Activated CD4-positive, alpha-beta T cell treated with anti-CD3 and anti-CD28 coated beads, Interleukin-2, amount 50 U/mL, for 1 hour (primary cell): ENCODE results near the gene MGAT1.
"Not testable (repeated sequence)": the region's sequence is repeated elsewhere in the genome, so short reads cannot be mapped to it uniquely, and the experiment has no call there.

Experiments
- DNase-seq: peaks from one replicate; pipeline ENCODE4 v3.0.0-alpha.2; 2020

The MGAT1 gene

GRCh38 chr5:180803181-180804128 is 849 bp upstream of the MGAT1 start:
- DNase-seq, result peak; percentile 74

DNA sequence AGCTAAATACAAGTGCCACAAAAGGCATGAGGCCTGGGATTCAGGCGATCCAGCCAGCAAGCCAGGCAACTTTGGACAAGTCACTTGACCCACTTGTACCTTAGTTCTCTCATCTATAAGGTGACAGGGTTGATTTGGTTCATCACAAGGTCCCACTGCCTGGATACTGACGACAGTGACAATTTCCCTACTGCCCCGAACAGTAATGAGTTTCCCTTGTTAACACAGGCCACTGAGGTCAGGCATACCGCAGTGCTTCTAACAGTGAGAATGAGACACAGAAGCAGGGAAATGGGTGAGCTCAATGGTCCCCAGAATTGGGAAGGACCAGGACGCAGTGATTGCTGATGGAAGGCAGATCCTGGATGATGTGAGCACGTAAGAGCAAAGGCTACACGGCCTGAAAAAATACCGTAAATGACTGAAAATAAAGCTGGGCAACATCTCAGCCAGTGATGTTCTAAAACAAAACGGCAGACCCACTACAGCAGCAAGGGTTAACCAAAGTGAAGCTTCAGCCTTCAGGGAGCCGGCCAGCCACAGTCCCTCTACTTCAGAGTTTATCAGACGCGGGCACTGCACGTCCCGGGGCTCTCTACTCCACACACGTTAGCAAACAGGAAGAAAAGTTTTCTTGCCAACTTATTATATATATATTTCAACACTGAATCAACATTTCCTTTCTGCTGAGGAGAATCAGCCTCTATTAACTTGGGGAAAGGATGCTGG is 846 bp downstream of the MGAT1 start:
- DNase-seq, result no peak

DNA sequence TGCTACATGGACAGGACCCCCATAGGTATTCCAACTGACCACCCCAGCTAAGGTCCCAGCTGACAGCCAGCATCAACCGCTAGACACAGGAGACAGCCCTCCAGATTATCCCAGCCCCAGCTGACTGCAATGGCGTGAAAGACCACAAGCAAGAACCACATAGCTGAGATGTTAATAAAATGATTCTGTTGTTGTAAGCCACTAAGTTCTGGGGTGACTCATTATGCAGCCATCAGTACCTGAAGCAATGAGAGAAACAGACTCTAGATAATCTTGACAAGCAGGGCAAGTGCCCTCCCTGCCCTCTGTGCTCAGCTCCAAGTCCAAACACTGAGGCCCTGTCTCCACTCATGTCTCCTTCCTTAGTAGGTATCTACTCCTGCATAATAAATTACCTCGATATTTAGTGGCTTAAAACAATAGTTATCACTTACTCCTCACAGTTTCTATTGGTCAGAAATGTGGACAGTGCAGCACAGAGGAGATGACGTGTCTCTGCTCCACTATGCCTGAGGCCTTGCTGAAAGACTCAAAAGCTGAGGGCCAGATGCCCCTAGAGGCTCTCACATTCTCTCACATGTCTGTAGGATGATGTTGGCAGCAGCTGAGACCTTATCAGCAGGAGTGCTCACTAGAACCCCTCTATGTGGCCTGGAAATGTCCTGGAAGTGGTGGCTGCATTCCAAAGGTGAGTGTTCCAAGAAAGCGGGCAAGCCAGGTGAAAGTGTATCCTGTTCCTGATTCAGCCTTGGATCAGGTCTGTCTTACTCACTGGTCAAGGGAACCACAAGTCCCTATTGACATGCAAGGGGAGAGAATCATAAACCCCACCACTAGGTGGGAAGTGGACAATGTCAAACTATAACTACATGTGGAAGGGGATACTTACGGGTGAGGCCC is 2.5 kb downstream of the MGAT1 start:
- no peak for DNase-seq

GRCh38 chr5:180799194-180799593 is 3.4 kb downstream of the MGAT1 start:
- no peak for DNase-seq

DNA sequence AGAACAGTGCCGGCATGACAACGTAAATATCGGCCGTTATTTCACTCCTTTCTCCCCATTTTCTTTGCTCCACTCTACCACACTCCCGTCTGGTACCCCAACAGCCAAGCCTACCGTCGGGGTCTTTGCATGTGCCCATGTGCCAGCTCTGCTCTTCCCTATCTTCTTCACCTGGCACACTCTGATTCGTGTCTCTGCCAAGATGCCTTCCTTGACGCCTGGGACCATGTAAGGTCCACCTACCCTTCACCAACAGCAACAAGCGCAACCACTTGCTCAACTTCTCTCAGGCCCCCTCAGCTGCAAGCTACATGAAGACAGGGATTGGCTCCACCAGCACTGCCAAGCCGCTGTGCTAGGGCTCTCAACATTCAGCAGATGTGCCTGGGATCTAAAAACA is 4.4 kb downstream of the MGAT1 start:
- no peak for DNase-seq

DNA sequence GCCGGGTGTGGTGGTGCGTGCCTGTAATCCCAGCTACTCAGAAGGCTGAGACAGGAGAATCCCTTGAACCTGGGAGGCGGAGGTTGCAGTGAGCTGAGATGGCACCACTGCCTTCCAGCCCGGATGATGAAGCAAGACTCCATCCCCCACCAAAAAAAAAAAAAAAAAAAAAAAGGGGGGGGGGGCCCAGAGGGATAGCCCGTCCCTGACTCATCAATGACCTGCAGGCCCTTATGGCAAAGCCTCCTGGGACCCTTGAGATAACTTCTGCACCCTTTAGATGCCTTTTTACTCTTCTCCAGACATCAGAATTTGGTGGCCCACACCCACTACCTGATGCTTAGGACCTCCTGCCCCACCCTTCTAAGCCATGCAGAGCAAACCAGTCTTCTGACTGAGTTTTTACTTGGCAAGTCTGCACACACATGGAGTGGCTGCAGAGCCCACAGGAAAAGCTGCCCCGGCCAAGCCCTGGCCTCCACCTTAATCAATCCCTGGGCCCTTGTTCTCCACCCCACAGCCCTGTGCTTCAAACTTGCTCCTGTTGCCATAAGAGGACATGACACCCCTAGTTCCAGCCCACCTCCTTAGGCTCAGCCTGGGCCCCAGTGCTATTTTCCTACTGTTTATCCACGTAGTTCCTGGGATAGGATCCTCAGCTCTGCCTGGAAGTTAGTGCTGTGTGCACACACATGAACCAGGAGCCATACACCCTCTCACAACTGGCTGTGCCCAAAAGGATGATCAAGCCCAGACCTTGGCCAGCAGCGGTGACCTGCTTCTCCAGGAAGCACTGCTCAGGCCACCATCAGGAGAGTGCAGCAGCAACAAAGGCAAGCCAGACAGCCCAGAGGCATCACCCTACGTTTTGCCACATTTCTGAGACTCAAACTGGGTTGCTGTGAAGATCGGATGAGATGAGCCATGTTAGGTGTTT is 5.1 kb downstream of the MGAT1 start:
- no peak for DNase-seq

DNA sequence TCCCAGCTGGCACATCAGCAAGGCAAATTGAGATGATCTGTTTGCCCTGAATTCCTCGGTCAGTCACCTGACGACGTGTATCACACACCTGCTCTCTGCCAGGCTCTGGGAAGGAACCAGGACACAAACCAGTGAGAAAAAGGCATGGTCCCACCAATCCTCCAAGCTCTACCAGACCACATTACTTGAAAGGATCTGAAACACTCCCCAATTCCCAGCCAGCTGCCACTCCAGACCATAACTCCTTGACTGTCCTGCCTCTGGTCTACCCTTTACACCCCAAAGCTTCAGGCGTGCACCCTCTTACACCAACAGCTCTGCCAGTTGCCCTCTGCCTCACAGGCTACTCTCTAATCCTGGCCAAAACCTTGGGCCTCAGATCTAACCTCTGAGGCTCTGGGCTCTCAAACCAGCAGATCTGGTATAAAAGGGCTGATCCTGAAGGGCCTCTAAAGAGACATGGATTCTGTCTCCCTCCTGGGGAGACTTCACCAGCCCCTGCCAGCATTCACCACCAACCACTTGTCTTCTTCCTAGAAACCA is 6.8 kb downstream of the MGAT1 start:
- no peak for DNase-seq

DNA sequence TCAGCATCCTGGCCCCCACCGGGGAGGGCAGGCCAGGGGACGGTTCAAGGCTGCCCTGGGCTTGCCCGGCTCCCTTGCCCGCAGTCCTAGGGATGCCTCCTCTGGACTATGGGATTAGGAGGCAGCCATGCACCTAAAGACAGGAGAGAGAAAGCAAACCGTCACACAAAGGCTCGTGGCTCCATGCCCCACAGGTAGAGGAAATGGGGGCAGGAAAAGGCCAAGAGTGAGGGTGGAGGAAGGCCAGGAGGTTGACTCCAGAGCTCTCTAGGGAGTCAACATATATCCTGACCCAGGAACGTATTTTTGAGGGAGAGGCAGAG is 9.7 kb downstream of the MGAT1 start:
- DNase-seq, result no peak

DNA sequence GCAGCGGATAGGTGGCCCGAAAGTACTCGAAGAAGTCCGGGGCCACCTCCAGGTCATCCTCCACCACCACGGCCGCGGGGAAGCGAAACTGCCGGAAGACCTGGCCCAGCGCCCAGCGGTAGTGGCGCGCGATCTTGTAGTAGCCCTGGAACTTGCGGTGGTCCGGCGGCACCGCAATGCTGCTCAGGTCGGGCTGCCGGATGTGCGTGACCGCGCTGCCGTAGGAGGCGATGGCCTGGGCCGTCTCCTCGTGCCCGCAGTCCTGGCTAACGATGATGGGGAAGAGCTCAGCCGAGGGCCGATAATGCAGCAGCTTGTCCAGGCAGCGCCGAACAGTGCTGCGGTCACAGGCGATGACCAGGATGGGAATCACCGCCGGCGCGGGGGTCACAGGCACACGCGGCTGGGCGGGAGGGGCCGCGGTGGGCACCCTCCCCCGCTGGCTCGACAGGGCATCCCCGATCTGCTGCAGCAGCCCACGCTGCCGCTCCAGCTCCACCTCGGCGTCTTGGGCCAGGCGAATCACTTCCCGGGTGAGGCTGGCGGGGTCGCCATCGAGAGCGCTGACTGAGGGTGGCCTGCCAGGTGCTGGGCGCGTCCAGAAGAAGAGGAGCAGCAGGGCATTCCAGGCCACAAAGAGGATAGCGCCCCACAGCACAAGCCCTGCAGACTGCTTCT is 10.2 kb downstream of the MGAT1 start:
- DNase-seq, result no peak

GRCh38 chr5:180791611-180792213 is 10.9 kb downstream of the MGAT1 start:
- DNase-seq, result no peak

GRCh38 chr5:180790524-180790923 is 12.1 kb downstream of the MGAT1 start:
- no peak for DNase-seq

GRCh38 chr5:180790020-180790419 is 12.6 kb downstream of the MGAT1 start:
- DNase-seq, result no peak

DNA sequence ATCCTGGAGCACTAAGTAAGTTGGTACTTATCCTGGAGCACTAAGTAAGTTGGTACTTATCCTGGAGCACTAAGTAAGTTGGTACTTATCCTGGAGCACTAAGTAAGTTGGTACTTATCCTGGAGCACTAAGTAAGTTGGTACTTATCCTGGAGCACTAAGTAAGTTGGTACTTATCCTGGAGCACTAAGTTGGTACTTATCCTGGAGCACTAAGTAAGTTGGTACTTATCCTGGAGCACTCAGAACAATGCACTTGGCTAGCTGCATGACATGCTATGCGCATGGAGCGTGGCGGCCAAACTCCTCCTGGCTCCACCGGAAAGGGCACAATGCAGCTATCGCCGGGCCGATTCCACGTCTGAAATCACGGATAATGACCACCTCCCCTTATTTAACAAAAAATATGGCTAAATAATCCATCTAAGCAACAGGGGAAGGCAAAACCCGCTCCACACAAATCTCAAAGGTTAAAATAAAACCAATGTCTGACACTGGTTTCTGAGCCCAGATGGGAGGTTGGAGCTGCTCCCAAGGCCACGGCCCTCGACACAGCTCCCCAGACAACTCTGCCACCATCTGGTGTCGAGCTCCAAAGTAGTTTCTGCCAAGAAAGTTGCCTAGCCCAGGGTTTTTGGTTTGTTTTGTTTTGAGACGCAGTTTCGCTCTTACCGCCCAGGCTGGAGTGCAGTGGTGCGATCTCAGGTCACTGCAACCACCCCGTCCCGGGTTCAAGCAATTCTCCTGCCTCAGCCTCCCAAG is 13.8 kb downstream of the MGAT1 start:
- not testable (repeated sequence) for DNase-seq

DNA sequence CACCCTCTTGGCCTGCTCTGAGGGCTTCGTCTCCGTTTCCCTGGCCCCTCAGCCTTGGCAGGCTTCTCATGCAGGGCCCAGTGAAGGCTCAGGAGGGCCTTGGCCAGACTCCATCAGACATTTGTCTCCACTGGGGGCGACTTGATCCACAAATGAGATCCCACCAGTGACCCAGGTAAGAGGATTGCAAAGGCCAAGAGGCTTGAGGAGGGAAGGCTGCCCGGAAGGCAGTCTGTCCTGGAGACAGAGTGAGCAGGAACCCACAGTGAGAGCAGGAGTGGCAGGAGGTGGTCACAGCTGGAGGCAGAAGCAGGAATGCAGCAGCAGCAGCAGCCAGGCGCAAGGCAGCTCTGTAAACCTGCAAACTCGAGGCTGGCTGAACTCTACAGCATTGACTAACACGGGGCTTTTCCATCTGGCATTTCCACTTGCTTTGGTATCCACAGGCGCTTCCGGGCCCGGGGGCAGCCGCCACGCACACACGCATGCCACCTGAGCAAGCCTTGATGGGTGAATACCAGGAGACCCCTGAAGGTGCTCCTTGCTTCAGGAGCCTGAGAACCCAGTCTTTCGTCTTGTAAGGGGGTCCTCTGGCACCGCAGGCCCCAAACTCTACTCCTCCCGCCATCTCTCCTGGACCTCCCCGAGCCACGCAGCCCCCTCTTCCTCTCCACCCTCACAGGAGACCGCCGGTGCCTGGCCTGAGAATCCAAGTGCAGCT is 14.7 kb downstream of the MGAT1 start:
- no peak for DNase-seq

DNA sequence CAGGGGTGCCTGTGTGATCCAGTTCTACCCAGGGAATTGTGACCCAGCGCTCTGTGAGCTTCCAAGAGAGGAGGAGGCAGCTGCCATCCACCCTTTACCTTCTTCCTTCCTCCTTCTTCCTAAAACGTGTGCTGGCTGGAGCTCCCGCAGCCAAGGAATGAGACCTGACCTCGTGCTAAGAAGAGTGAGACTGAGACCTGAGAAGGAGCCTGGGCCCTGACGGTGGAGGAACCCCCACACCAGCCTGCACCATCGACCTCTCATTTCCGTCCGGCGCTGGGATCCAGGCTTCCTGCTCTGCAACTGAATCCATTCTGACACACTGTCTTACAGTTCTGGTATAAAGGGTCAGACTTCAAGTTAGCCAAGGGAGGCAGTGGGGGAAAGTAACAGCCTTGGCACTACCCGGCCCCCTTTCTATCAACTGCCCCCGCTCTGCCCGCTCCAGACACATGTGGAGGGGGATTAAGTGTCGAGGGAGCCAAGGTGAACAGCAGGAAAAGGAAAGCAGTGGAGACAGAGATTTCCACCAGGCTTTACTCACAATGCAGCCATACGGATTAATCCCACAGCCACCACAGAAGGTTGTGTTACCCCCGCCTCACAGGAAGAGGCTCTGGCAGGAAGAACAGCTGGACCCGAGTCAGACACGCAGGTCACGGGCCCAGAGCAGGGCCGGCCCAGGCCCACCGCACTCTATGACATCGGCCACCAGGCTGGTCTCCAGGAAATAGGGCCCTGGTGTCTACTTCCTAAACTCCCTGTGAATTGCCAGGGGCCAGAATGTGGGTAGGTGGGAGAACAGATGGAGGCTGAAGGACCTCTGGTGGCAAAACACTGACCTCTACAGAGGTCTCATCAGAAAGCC is 15.8 kb downstream of the MGAT1 start:
- DNase-seq, result no peak

DNA sequence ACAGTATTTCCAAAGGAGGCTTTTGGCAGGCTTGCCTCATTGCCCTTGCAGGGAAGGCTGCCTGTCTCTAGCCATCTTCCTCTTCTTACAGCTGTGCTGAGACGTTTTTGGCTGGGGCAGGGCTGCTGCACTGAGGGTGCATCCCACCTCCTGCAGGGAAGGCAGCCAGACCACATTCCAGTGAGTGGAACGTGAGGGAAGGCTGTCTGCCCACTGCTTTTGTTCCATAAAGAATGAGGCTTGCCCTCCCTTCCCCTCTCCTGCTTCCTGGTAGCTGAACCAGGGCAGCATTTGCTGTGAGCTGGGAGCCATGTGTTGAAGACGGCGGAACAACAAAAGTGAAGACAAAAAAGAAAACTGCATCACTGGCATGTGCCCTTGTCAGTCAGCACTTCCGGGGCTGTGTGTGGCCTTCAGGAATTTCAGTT is 16.8 kb downstream of the MGAT1 start:
- DNase-seq, result no peak

DNA sequence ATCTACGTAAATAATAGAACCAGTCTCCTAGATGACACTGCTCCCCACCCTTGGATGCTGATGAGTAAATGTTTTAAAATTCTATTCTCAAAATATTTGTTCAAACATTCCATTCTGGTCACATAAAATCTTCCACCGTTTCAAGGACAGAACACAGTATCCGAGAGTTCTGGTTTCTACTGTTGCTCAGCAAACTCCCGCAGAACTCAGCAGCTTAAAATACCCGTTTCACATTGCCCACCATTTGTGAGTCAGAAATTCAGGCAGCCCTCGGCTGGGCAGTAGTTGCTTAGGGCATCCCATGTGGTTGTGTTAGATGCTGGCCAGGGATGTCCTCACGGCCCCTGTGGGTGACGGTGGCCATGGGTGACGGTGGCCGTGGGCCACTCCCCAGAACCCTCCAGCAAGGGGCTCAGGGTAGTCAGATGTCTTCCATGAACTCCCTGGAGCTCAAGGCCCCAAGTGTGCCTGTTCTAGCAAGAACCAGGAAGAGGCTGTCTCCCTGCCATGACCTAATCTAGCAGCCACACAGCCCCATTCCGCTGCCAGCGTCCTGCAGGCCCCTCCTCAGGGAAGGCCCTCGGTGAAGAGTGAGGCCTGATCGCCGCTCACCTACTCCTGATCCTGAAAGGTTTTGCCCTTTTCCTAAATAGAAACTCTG is 17.4 kb downstream of the MGAT1 start:
- DNase-seq, result no peak
